ENCODE measurements around the gene CACNB3. TPM values are rescaled to one million over a fixed set of nuclear protein-coding genes. Genes with fewer than 3 reads are reported as not detected.

The CACNB3 gene
- total and polyA plus RNA-seq, 9 of the 15 experiments (the other 6 are each of a cell fraction or from before 2014, with no cell fraction given) = 0.24 to 2.0 (median 1.5) TPM

- TF ChIP-seq KLF13 (tag; IDR thresholded peaks at IDR 0.05; ENCODE audit: borderline replicate concordance, low read depth) (no peak), JUND (IDR thresholded peaks at IDR 0.05; ENCODE audit: borderline replicate concordance, low read depth, low read length) (no peak), JUND (tag; IDR thresholded peaks at IDR 0.05; ENCODE audit: borderline replicate concordance, low read depth, low read length) (no peak)
- TF ChIP-seq, protein P1, sequence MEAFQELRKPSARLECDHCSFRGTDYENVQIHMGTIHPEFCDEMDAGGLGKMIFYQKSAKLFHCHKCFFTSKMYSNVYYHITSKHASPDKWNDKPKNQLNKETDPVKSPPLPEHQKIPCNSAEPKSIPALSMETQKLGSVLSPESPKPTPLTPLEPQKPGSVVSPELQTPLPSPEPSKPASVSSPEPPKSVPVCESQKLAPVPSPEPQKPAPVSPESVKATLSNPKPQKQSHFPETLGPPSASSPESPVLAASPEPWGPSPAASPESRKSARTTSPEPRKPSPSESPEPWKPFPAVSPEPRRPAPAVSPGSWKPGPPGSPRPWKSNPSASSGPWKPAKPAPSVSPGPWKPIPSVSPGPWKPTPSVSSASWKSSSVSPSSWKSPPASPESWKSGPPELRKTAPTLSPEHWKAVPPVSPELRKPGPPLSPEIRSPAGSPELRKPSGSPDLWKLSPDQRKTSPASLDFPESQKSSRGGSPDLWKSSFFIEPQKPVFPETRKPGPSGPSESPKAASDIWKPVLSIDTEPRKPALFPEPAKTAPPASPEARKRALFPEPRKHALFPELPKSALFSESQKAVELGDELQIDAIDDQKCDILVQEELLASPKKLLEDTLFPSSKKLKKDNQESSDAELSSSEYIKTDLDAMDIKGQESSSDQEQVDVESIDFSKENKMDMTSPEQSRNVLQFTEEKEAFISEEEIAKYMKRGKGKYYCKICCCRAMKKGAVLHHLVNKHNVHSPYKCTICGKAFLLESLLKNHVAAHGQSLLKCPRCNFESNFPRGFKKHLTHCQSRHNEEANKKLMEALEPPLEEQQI (IDR thresholded peaks at IDR 0.05) = no peak
Measured at GRCh38 chr12:48782457-48783395, 35.6 kb upstream of the CACNB3 start (continued).

DNA sequence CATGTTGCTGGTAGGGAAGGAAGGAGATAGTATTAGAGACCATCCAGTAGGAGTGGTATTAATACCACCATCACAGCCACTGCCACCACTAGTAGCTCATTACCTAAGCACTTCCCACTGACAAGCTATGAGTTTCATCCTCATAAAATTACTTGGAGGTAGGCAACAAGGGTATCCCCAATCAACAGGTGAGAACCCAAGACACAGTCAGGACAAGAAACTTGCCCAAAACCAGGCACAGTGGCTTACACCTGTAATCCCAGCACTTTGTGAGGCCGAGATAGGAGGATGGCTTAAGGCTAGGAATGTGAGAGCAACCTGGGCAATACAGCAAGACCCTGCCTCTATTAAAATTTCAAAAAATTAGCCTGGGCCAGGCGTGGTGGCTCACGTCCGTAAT lies 34.9 kb upstream of the CACNB3 start:
- Histone ChIP-seq H3K4me1 (replicated peaks in 1 of 2; ENCODE audit: control insufficient read depth in 2 of 2, insufficient read depth in 2 of 2, low read length in 2 of 2) (peaks cover 0 to 9% of the 10 kb centered on the region in 2 experiments; a peak in 3 of 5 replicates), H3K36me3 (ENCODE audit: control insufficient read depth, insufficient read depth, low read length) (no peaks in the 10 kb centered on the region), H3K9me3 (replicated peaks; ENCODE audit: control insufficient read depth, insufficient read depth, low read depth, low read length) (no peaks in the 10 kb centered on the region), H3K27me3 (ENCODE audit: control insufficient read depth in 2 of 2, insufficient read depth in 2 of 2, low read length in 2 of 2) (peaks cover 31 to 67% of the 10 kb centered on the region in 2 experiments), H3K27ac (ENCODE audit: extremely low read depth, low read depth, low read length) (no peak overlapping the region), H4K20me1 (replicated peaks; ENCODE audit: control insufficient read depth, insufficient read depth, low read length) (peaks cover 4% of the 10 kb centered on the region; the same call in 1 of the 2 replicates), H3K9ac (ENCODE audit: insufficient read depth in 1 of 2, low read depth in 2 of 2, low read length in 2 of 2) (no peak overlapping the region), H3K4me2 (ENCODE audit: insufficient read depth, low read length) (no peak overlapping the region), H3K4me3 (no peak overlapping the region), H3K79me2 (ENCODE audit: control insufficient read depth, insufficient read depth, low read length) (no peaks in the 10 kb centered on the region), H2AFZ (ENCODE audit: low read depth, low read length) (no peak overlapping the region), H3K9me1 (ENCODE audit: control insufficient read depth, insufficient read depth, low read length) (no peaks in the 10 kb centered on the region)
- FAIRE-seq (no peak), DNase-seq (ENCODE audit: extremely low read depth in 1 of 4, low spot score in 3 of 4) (no peak), ATAC-seq (no peak)
- intact Hi-C loops (cut with micrococcal nuclease) (no loop called here), in situ Hi-C loops (cut with MboI) (loop anchor here (25.0 kb wide), 1 partner anchor 246 kb away; the partner anchor contains the start of gene OR8S1)
- no peak for TF ChIP-seq ETS2 (tag; IDR thresholded peaks at IDR 0.05; ENCODE audit: borderline replicate concordance, poor library complexity, severe bottlenecking)
- no peak for TF ChIP-seq RBM34 (IDR thresholded peaks at IDR 0.05; ENCODE audit: borderline replicate concordance, insufficient read depth, low read length)
- no peak for TF ChIP-seq STAG1 (CRISPR knock-in tag; IDR thresholded peaks at IDR 0.05; ENCODE audit: borderline replicate concordance)
- no peak for TF ChIP-seq FOXA1 (IDR thresholded peaks at IDR 0.05; ENCODE audit: borderline replicate concordance)
- TF ChIP-seq, protein P2, sequence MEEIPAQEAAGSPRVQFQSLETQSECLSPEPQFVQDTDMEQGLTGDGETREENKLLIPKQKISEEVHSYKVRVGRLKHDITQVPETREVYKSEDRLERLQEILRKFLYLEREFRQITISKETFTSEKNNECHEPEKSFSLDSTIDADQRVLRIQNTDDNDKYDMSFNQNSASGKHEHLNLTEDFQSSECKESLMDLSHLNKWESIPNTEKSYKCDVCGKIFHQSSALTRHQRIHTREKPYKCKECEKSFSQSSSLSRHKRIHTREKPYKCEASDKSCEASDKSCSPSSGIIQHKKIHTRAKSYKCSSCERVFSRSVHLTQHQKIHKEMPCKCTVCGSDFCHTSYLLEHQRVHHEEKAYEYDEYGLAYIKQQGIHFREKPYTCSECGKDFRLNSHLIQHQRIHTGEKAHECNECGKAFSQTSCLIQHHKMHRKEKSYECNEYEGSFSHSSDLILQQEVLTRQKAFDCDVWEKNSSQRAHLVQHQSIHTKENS (CRISPR knock-in tag; IDR thresholded peaks at IDR 0.05) = no peak
- ChIA-PET CTCF (ENCODE audit: low intra/inter-chr PET ratio) (no interaction called here), POLR2A (no interaction called here)
- 0% methylated on average over 4 of the region's 4 CpGs for WGBS (ENCODE audit: insufficient coverage, low coverage, missing lambda C conversion rate)
- BruUV-seq (replicated peaks) = no TSS peak
